ENCODE data around the gene CELF2. TPM values are rescaled to one million over a fixed set of nuclear protein-coding genes. Genes with fewer than 3 reads are reported as not detected.
"Not testable (repeated sequence)": the region's sequence is repeated elsewhere in the genome, so short reads cannot be mapped to it uniquely, and the experiment has no call there.

The CELF2 gene
- total and polyA plus RNA-seq, 10 donors = 13.5 to 180 (median 105) TPM

DNA sequence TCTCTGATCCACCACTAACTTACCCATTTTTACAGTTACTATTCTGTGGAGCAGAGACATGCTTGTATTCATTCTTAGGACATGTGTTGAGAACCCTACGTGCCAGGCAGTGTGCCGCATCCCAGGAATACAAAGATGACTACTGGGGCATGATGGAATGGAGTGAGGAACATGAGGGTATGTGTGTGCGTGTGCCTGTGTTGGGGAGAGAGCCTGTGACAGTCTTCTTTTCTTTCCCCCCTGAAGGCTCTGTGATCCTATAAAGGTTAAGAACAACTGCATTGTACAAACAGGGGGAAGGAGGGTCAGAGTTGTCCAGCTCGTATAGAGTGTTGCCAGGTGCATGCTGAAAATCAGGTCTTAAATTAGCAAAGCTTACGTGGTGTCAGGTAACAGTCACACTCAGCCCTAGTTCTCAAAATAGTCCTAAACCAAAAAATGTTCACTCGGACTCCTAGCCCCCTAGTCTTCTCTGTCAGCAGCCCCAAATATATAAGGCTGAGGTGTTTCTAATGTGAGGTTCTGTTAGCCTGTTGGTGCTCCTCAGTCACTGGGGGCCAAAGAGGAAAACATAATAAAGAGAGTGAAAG lies 161.9 kb downstream of the CELF2 start:
- no peaks in the 10 kb centered on the region for H3K27me3 ChIP-seq (replicated peaks in 1 of 7)
- H3K9me3 ChIP-seq = peaks cover 0 to 4% (median 1%) of the 10 kb centered on the region in 8 donors
- no peak for DNase-seq
- TF ChIP-seq POLR2A (IDR thresholded peaks at IDR 0.05) (no peak), POLR2AphosphoS5 (IDR thresholded peaks at IDR 0.05) (peak in 1 of 3 donors; percentile 21)
- H3K27ac ChIP-seq = peak overlapping the region in 7 of 8 donors; percentile 55 to 99 (median 96)
- H3K36me3 ChIP-seq = peaks cover 0 to 53% (median 7%) of the 10 kb centered on the region in 6 donors
- intact Hi-C loops (cut with DNase I; ENCODE audit: low total_unique reads) = loop anchor here (10.0 kb wide), 1 partner anchor 85 kb away; no protein-coding TSS in a partner anchor
- 39 to 56% (median 45%) methylated on average over 6 of the region's 6 CpGs for WGBS, 5 donors
- H3K4me1 ChIP-seq = peaks cover 48 to 100% (median 99%) of the 10 kb centered on the region in 6 donors
- peak overlapping the region in 5 of 8 donors; percentile 1 to 61 (median 24) for H3K4me3 ChIP-seq

- DNase-seq = peak; percentile 84
- peak overlapping the region in 7 of 8 donors; percentile 1 to 61 (median 15) for H3K4me3 ChIP-seq
- peaks cover 42 to 100% (median 96%) of the 10 kb centered on the region in 6 donors for H3K4me1 ChIP-seq
- H3K9me3 ChIP-seq = peaks cover 0 to 10% (median 8%) of the 10 kb centered on the region in 8 donors
- H3K36me3 ChIP-seq = peaks cover 0 to 54% (median 9%) of the 10 kb centered on the region in 6 donors
- intact Hi-C loops (cut with DNase I; ENCODE audit: low total_unique reads) = loop anchor here (10.0 kb wide), 1 partner anchor 85 kb away; no protein-coding TSS in a partner anchor
- no peak for TF ChIP-seq POLR2A (IDR thresholded peaks at IDR 0.05)
- TF ChIP-seq POLR2AphosphoS5 (IDR thresholded peaks at IDR 0.05) = peak in 2 of 3 donors; percentile 62 to 84
- 24 to 45% (median 25%) methylated on average over 8 to 14 of the region's 14 CpGs for WGBS, 5 donors
- H3K27ac ChIP-seq = peak overlapping the region in 7 of 8 donors; percentile 55 to 99 (median 96)
- H3K27me3 ChIP-seq (replicated peaks in 1 of 7) = no peaks in the 10 kb centered on the region
These were observed 162.6 kb downstream of the CELF2 start for GRCh38 chr10:11180228-11180627.

- intact Hi-C loops (cut with DNase I; ENCODE audit: low total_unique reads) = loop anchor here (10.0 kb wide), 1 partner anchor 83 kb away; no protein-coding TSS in a partner anchor
- Histone ChIP-seq H3K4me3 (peak overlapping the region in 1 of 8 donors; percentile 61), H3K4me1 (peaks cover 39 to 100% (median 93%) of the 10 kb centered on the region in 6 donors), H3K27me3 (replicated peaks in 1 of 7) (no peaks in the 10 kb centered on the region), H3K9me3 (peaks cover 0 to 15% (median 13%) of the 10 kb centered on the region in 8 donors), H3K27ac (peak overlapping the region in 3 of 8 donors; percentile 12 to 99 (median 98)), H3K36me3 (peaks cover 0 to 65% (median 11%) of the 10 kb centered on the region in 6 donors)
- TF ChIP-seq, protein P1, sequence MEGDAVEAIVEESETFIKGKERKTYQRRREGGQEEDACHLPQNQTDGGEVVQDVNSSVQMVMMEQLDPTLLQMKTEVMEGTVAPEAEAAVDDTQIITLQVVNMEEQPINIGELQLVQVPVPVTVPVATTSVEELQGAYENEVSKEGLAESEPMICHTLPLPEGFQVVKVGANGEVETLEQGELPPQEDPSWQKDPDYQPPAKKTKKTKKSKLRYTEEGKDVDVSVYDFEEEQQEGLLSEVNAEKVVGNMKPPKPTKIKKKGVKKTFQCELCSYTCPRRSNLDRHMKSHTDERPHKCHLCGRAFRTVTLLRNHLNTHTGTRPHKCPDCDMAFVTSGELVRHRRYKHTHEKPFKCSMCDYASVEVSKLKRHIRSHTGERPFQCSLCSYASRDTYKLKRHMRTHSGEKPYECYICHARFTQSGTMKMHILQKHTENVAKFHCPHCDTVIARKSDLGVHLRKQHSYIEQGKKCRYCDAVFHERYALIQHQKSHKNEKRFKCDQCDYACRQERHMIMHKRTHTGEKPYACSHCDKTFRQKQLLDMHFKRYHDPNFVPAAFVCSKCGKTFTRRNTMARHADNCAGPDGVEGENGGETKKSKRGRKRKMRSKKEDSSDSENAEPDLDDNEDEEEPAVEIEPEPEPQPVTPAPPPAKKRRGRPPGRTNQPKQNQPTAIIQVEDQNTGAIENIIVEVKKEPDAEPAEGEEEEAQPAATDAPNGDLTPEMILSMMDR (IDR thresholded peaks at IDR 0.05 in 8 of 11, conservative IDR thresholded peaks at IDR 0.05 in 3 of 11) = no peak
- TF ChIP-seq POLR2AphosphoS5 (IDR thresholded peaks at IDR 0.05) = peak in 1 of 3 donors; percentile 21
- WGBS, 5 donors = 67 to 83% (median 73%) methylated on average over 6 of the region's 6 CpGs
- no peak for DNase-seq
These were observed 164.3 kb downstream of the CELF2 start for GRCh38 chr10:11181978-11182377.

GRCh38 chr10:11183015-11183414 lies 165.3 kb downstream of the CELF2 start:
- TF ChIP-seq, protein P1 (IDR thresholded peaks at IDR 0.05 in 8 of 11, conservative IDR thresholded peaks at IDR 0.05 in 3 of 11) = no peak
- peak in 1 of 3 donors; percentile 46 for TF ChIP-seq POLR2AphosphoS5 (IDR thresholded peaks at IDR 0.05)
- peaks cover 32 to 100% (median 92%) of the 10 kb centered on the region in 6 donors for H3K4me1 ChIP-seq

DNA sequence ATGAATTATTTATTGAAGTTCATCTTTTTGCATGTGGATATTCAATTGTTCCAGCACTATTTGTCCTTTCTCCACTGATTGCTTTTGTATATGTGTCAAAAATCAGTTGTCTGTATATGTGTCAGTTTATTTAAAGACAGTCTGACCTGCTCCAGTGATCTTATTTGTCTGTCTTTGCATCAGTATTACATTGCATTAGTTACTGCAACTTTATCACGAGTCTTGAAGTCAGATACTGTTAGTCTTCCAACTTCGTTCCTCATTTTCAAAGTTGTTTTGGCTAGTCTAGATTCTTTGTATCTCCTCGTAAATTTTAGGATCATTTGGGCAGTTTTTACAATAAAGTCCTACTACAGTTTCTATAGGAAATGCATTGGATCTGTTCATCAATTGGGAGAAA lies 166.4 kb downstream of the CELF2 start:
- DNase-seq = no peak
- Histone ChIP-seq H3K27ac (peak overlapping the region in 3 of 8 donors; percentile 15 to 29 (median 16)), H3K4me1 (peaks cover 26 to 100% (median 91%) of the 10 kb centered on the region in 6 donors), H3K27me3 (replicated peaks in 1 of 7) (no peaks in the 10 kb centered on the region), H3K36me3 (peaks cover 0 to 60% (median 11%) of the 10 kb centered on the region in 6 donors), H3K9me3 (peaks cover 0 to 15% (median 13%) of the 10 kb centered on the region in 8 donors), H3K4me3 (no peak overlapping the region)
- TF ChIP-seq POLR2A (IDR thresholded peaks at IDR 0.05) = no peak
- TF ChIP-seq, protein P1 (IDR thresholded peaks at IDR 0.05 in 8 of 11, conservative IDR thresholded peaks at IDR 0.05 in 3 of 11) = no peak
- TF ChIP-seq POLR2AphosphoS5 (IDR thresholded peaks at IDR 0.05) = no peak
- 41 to 66% (median 50%) methylated on average over 3 of the region's 3 CpGs for WGBS, 5 donors
- intact Hi-C loops (cut with DNase I; ENCODE audit: low total_unique reads) = loop anchor here (10.0 kb wide), 1 partner anchor 81 kb away; no protein-coding TSS in a partner anchor

More at GRCh38 chr10:11183015-11183414, 165.3 kb downstream of the CELF2 start:
- Histone ChIP-seq H3K4me3 (no peak overlapping the region), H3K27ac (peak overlapping the region in 2 of 8 donors; percentile 12 to 19), H3K9me3 (peaks cover 0 to 15% (median 13%) of the 10 kb centered on the region in 8 donors), H3K27me3 (replicated peaks in 1 of 7) (no peaks in the 10 kb centered on the region), H3K36me3 (peaks cover 0 to 62% (median 11%) of the 10 kb centered on the region in 6 donors)
- intact Hi-C loops (cut with DNase I; ENCODE audit: low total_unique reads) = loop anchor here (10.0 kb wide), 1 partner anchor 82 kb away; no protein-coding TSS in a partner anchor
- no peak for DNase-seq
- WGBS, 5 donors = 34 to 69% (median 43%) methylated on average over 2 of the region's 2 CpGs

- Histone ChIP-seq H3K36me3 (peaks cover 0 to 70% (median 11%) of the 10 kb centered on the region in 6 donors), H3K9me3 (peaks cover 0 to 15% (median 13%) of the 10 kb centered on the region in 8 donors), H3K4me1 (peaks cover 19 to 100% (median 89%) of the 10 kb centered on the region in 6 donors)
- H3K4me3 ChIP-seq; DNase-seq; H3K27ac ChIP-seq; H3K27me3 ChIP-seq (replicated peaks in 1 of 7): not testable (repeated sequence)
- WGBS, 5 donors = 92 to 96% (median 95%) methylated on average over 13 of the region's 13 CpGs
- intact Hi-C loops (cut with DNase I; ENCODE audit: low total_unique reads) = loop anchor here (10.0 kb wide), 1 partner anchor 80 kb away; no protein-coding TSS in a partner anchor
These were observed 167.5 kb downstream of the CELF2 start for GRCh38 chr10:11185128-11185665.

Measured in spleen (tissue), 11 donors.